Femur (tissue), 1 donor: ENCODE results near the gene IFT22.
"Not testable (repeated sequence)": the region's sequence is repeated elsewhere in the genome, so short reads cannot be mapped to it uniquely, and the experiment has no call there.

Experiments
- DNase-seq: peaks from one replicate; pipeline ENCODE4 v3.0.0-alpha.2; 2017

The IFT22 gene

DNA sequence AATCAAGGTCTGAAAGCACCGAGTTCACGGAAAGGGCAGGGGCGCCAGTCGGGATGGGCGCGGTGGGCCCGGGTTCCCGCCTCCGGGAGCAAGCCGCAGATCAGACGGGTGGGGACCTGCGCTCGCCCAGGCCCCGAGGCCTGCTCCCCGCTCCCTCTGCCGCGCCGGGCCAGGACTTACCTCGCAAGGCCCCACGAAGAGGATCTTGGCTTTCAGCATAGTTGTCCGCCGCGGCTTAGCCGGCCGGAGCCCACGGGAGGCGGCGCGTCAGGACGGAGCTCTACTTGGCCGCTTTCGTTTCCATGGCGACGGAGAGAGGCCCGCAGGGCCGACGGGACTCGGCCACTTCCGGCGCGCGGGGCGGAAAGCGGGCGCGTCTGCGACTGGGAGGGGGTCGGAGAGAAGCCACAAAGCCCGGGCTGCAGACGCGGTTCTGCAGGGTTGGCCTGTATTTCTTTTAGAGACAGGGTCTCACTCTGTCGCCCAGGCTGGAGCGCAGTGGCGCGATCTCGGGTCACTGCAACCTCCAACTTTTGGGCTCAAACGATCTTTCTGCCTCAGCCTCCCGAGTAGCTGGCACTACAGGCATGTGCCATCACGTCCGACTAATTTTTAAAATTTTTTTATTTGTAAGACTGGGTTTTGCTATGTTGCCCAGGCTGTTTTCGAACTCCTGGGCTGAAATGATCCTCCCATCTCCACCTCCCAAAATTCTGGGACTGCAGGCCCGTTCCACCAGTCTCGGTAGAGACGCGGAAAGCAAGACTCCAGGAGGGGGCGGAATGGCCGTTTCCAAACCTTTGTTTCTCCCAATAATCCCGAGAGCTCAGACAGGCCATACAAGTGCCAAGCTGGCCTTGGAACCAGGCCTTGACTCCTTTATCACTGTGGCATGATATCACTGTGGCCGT lies at the start of gene IFT22:
TSS of gene IFT22 (minus strand) at position 322 of the 911 bp plus-strand sequence. CDS start at position 219, 103 bp downstream.
- DNase-seq: peak; percentile 96

- DNase-seq: no peak
These were observed 49.2 kb upstream of the IFT22 start for GRCh38 chr7:101370836-101371235.

- DNase-seq: no peak
These were observed 47.0 kb upstream of the IFT22 start for GRCh38 chr7:101368422-101369165.

GRCh38 chr7:101367676-101368075 lies 46.1 kb upstream of the IFT22 start:
- no peak for DNase-seq

DNA sequence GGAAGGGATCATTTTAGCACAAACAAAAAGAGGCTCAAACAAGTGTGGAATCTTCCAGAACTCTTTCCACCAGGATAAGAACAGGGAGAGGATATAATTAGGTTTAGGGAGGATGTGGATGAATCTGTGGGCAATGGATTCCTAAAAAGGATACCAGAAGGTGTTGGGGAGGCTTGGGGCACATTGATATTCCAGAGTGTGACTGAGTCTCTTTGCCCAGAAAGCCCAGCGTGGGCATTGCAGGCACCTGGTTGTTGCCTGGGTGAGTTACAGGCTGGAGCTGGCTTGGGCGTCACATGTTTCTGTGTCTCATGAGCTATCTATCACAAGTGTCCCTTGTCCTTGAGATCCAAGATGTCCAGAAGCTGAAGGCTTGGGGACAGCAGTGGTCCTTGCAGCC lies 44.3 kb upstream of the IFT22 start:
- no peak for DNase-seq

- DNase-seq: peak; percentile 82
These were observed 42.2 kb upstream of the IFT22 start for GRCh38 chr7:101363734-101364374.

DNA sequence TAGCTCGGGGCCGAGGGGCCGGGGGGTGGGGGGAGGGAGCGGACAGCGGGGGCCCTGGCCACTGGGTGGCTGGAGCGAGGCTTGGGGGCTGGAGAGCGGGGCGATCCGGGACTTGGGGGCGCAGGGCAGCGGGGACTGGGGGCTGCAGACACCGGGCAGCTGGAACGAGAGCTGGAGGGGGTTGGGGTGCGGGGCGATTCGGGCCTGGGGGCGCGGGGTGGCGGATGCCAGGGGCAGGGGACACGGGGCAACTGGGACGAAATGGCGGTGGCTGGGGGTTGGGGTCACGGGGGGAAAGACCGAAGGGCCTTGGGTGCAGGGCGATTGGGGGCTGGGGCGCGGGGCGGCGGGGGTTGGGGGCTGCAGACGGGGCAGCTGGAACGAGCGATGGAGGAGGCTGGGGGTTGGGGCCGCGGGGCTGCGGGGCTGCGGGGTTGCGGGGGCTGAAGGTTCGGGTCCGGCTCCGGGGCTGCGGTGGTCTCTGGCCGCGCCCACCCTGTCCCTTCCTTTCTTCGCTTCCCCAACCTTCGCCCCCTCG lies 41.7 kb upstream of the IFT22 start:
- no peak for DNase-seq

GRCh38 chr7:101362334-101363195 lies 41.0 kb upstream of the IFT22 start, which contains the start of gene COL26A1:
TSS of gene COL26A1 (plus strand) at chr7:101362875. CDS start at chr7:101363033, 158 bp downstream.
- peak; percentile 55 for DNase-seq

DNA sequence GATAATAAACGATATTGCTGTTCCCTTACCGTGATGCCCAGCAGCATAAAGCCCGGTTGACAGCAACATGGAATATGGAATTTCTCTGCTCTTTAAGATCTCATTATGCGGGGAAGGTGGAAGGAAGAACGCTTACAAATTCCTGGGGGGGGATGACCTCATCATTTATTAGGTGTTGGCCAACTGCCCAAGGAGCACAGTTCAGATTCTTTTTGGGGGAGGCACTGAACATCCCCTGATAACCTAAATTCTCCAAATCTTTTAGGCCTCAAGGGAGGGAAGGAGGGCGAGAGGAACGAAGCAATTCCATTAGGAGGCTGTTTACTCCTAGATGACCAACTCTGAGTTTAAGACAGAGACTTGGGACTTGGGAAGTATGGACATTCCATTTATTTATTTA lies 35.8 kb upstream of the IFT22 start:
- DNase-seq: no peak

GRCh38 chr7:101352920-101353308 lies 31.3 kb upstream of the IFT22 start:
- DNase-seq: no peak

- DNase-seq: not testable (repeated sequence)
These were observed 27.7 kb upstream of the IFT22 start for GRCh38 chr7:101349300-101349699.

DNA sequence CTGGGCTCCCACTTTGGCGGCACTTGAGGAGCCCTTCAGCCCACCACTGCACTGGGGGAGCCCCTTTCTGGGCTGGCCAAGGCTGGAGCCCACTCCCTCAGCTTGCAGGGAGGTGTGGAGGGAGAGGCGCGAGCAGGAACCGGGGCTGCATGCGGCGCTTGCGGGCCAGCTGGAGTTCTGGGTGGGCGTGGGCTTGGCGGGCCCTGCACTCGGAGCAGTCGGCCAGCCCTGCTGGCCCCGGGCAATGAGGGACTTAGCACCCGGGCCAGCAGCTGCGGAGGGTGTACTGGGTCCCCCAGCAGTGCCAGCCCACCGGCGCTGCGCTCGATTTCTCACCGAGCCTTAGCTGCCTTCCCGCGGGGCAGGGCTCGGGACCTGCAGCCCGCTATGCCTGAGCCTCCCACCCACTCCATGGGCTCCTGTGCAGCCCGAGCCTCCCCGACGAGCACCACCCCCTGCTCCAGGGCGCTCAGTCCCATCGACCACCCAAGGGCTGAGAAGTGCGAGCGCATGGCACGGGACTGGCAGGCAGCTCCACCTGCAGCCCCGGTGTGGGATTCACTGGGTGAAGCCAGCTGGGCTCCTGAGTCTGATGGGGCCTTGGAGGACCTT lies 26.9 kb upstream of the IFT22 start:
- DNase-seq: not testable (repeated sequence)

- no peak for DNase-seq
These were observed 25.9 kb upstream of the IFT22 start for GRCh38 chr7:101347477-101347876.

DNA sequence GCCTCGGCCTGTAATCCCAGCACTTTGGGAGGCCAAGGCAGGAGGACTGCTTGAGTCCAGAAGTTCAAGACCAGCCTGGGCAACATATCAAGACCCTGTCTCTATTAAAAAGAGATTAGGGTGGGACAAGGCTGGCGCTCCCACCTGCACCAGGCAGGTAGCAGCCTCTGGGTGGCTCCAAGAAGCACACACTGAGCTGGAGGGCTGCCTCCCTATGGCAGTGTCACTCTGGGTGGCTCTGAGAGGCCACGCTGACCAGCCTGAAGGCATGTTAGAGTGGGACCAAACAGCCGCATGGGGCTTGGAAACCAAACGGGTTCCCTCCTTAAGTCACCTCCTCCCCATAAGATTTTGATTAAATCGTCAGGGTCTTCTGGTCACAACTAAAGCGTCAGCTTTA lies 21.3 kb upstream of the IFT22 start:
- no peak for DNase-seq

- no peak for DNase-seq
These were observed 18.8 kb upstream of the IFT22 start for GRCh38 chr7:101340379-101340778.

GRCh38 chr7:101333912-101334311 lies 12.3 kb upstream of the IFT22 start:
- DNase-seq: no peak

DNA sequence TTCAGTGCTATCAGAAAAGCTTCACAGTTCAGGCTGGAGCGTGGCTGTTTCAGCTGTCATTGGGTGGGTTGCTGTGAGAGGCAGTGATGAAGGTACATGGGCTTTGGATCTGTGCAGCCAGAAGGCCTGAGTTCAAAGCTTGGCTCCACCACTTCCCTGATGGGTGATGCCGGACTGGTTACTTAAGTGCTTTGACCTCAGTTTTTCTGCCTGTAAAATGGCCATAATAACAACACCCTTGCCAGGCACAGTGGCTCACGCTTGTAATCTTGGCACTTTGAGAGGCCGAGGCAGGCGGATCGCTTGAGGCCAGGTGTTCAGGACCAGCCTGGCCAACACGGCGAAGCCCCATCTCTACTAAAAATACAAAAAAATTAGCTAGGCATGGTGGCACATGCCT lies 10.4 kb upstream of the IFT22 start:
- no peak for DNase-seq

DNA sequence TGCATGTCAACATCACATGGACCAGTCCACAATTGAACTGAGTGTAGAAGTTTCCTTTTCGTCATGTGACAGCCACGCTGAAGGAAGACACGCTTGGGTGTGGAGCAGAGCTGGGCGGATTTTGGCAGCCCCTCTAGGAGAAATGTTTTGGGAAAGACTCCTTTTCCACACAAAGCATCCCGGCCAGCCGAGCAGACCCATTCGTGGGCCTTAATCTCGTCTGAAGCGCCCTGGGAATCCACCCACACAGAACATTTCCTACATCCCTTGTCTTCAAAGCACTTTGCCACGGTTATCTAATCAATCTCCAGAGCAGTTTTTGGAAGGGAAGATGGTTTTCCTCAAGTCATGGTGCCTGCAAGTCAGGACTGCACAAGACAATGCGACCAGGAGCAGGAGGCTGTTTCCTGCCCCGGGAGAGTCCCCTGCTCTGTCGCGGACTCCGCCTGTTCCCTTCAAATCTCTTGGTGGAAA lies 8.4 kb upstream of the IFT22 start:
- no peak for DNase-seq

GRCh38 chr7:101328159-101328558 lies 6.5 kb upstream of the IFT22 start:
- DNase-seq: no peak

DNA sequence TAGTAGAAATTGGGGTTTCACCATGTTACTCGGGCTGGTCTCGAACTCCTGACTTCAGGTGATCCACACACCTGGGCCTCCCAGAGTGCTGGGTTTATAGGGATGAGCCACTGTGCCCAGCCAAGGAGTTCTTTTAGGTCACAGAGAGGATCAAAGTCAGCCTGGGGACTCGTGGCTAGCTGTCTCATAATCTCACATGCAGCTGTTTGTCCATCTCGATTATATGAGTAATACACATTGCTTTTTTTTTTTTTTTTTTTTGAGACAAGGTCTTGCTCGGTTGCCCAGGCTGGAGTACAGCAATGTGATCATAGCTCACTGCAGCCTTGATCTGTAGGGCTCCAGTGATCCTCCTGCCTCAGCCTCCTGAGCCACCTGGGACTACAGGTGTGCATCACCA lies 2.2 kb downstream of the IFT22 start:
- no peak for DNase-seq

- no peak for DNase-seq
These were observed 6.3 kb downstream of the IFT22 start for GRCh38 chr7:101315336-101315735.
